Effector memory CD8-positive, alpha-beta T cell (primary cell): ENCODE measurements around the gene NEMP1.

Experiments used
- ATAC-seq: fragments of 150-1000 bp; cut with Tn5 transposase; replicated peaks from 2 replicates; pipeline ENCODE4 v1.10.0; 2021; ENCODE audit warnings: mild to moderate bottlenecking, moderate library complexity
- DNase-seq, 3 experiments: peaks; one replicate each; pipeline ENCODE4 v3.0.0; 2021
- H3K27ac Mint-ChIP-seq, 2 donors: one replicate each; pipeline ENCODE4 v1.8.0; 2022; ENCODE audit warnings: mild to moderate bottlenecking in 2 of 2, mixed read lengths in 2 of 2, moderate library complexity in 2 of 2
- H3K27me3 Mint-ChIP-seq, 2 donors: one replicate each; pipeline ENCODE4 v1.8.0; 2022; ENCODE audit warnings: mixed read lengths in 2 of 2
- H3K36me3 Mint-ChIP-seq: one replicate; pipeline ENCODE4 v1.8.0; 2022; ENCODE audit warnings: mild to moderate bottlenecking, moderate library complexity, mixed read lengths; ENCODE audit not compliant: insufficient read depth
- H3K4me1 Mint-ChIP-seq, 2 donors: one replicate each; pipeline ENCODE4 v1.8.0; 2022; ENCODE audit warnings: low read depth in 2 of 2, mixed read lengths in 2 of 2
- H3K4me3 Mint-ChIP-seq, 2 donors: one replicate each; pipeline ENCODE4 v1.8.0; 2022; ENCODE audit warnings: mild to moderate bottlenecking in 2 of 2, mixed read lengths in 2 of 2, moderate library complexity in 2 of 2
- H3K9me3 Mint-ChIP-seq, 2 donors: one replicate each; pipeline ENCODE4 v1.8.0; 2022; ENCODE audit warnings: mixed read lengths in 2 of 2

Gene NEMP1

GRCh38 chr12:57009949-57010626 lies 68.5 kb downstream of the NEMP1 start:
- Mint-ChIP-seq H3K4me3 (no peak overlapping the region), H3K27ac (no peak overlapping the region), H3K9me3 (no peaks in the 10 kb centered on the region), H3K36me3 (no peaks in the 10 kb centered on the region), H3K4me1 (peaks cover 20 to 24% of the 10 kb centered on the region in 2 donors), H3K27me3 (peaks cover 18 to 30% of the 10 kb centered on the region in 2 donors)
- no peak for DNase-seq
- ATAC-seq: no peak

- DNase-seq (peak; percentile 12 to 24 (median 18)), ATAC-seq (peak; percentile 23)
- Mint-ChIP-seq H3K27ac (peak overlapping the region in 1 of 2 donors; percentile 59), H3K4me3 (no peak overlapping the region), H3K4me1 (peaks cover 30 to 32% of the 10 kb centered on the region in 2 donors), H3K9me3 (no peaks in the 10 kb centered on the region), H3K36me3 (peaks cover 8% of the 10 kb centered on the region), H3K27me3 (peaks cover 0 to 11% of the 10 kb centered on the region in 2 donors)
These were observed 70.4 kb downstream of the NEMP1 start for GRCh38 chr12:57008178-57008577.

- Mint-ChIP-seq H3K9me3 (no peaks in the 10 kb centered on the region), H3K27ac (peak overlapping the region; percentile 81 to 94), H3K27me3 (no peaks in the 10 kb centered on the region), H3K4me1 (peaks cover 31 to 32% of the 10 kb centered on the region in 2 donors), H3K4me3 (peak overlapping the region; percentile 78 to 86), H3K36me3 (peaks cover 10% of the 10 kb centered on the region)
- ATAC-seq: no peak
- no peak for DNase-seq
These were observed 71.6 kb downstream of the NEMP1 start for GRCh38 chr12:57006809-57007475.

GRCh38 chr12:57005980-57006808 lies 72.4 kb downstream of the NEMP1 start, which contains the start of gene ZBTB39:
Gene ZBTB39 (minus strand): TSS chr12:57006546. CDS start chr12:57004917, 1,629 bp downstream.
- DNase-seq (peak; percentile 58 to 67 (median 65)), ATAC-seq (peak; percentile 89)
- no peaks in the 10 kb centered on the region for H3K9me3 Mint-ChIP-seq
- no peaks in the 10 kb centered on the region for H3K27me3 Mint-ChIP-seq
- H3K4me1 Mint-ChIP-seq: peaks cover 31 to 33% of the 10 kb centered on the region in 2 donors
- H3K36me3 Mint-ChIP-seq: peaks cover 10% of the 10 kb centered on the region
- H3K4me3 Mint-ChIP-seq: peak within 1 kb of the TSS; percentile 90
- H3K27ac Mint-ChIP-seq: peak within 1 kb of the TSS; percentile 81 to 94
